H1 (cell line): Measurements from ENCODE around the gene EXOSC1. TPM values are rescaled to one million over a fixed set of nuclear protein-coding genes. Genes with fewer than 3 reads are reported as not detected.

ENCODE experiments used
- ATF2 ChIP-seq: IDR thresholded peaks from 2 replicates; pipeline ENCODE4 v1.6.1; 2012; ENCODE audit warnings: low read length, inconsistent platforms
- CHD7 ChIP-seq: fragments of 300-600 bp; sonication (generic); IDR thresholded peaks from 2 replicates; pipeline ENCODE4 v1.7.1; 2012; ENCODE audit warnings: low read length, moderate library complexity, mild to moderate bottlenecking, inconsistent platforms; ENCODE audit not compliant: insufficient replicate concordance
- FOSL1 ChIP-seq: IDR thresholded peaks from 2 replicates; pipeline ENCODE4 v1.6.1; 2011; ENCODE audit warnings: mild to moderate bottlenecking, low read depth, low read length, moderate library complexity; ENCODE audit not compliant: insufficient read depth
- SAP30 ChIP-seq: fragments of 300-600 bp; sonication (generic); IDR thresholded peaks from 2 replicates; pipeline ENCODE4 v1.7.1; 2012; ENCODE audit warnings: low read length, moderate library complexity, mild to moderate bottlenecking, inconsistent platforms; ENCODE audit not compliant: insufficient read depth, insufficient replicate concordance
- polyA plus RNA-seq, 7 experiments: library from polyadenylated mRNA; depleted of rRNA in 3 of 7; stranded (reverse) in 5 of 7; unstranded in 2 of 7; fragments of >200 nt in 5 of 7; fragments of 200-250 nt in 2 of 7; gene quantifications; 1 replicate in 5 of 7; 2 replicates in 1 of 7; 4 replicates in 1 of 7; pipeline versions ENCODE4 v1.2.1 to v1.2.3, GENCODE V29; 2011 to 2013; ENCODE audit warnings: missing spikeins in 2 of 7, mixed read lengths in 2 of 7
- total RNA-seq: library from RNA; stranded (reverse); fragmentation: NEBNext Ultra II Directional; extraction: Animal tissue kit (Norgen Biotek cat#: 25700); gene quantifications from 2 replicates; pipeline ENCODE4 v1.2.1, GENCODE V29; 2021

EXOSC1 gene
- total and polyA plus RNA-seq, 2 of the 8 experiments (the other 6 are each of a cell fraction or from before 2014, with no cell fraction given) = 52.1 to 68.1 TPM

- no peak for TF ChIP-seq SAP30
- TF ChIP-seq FOSL1 = no peak
- no peak for TF ChIP-seq CHD7
- TF ChIP-seq ATF2 = no peak
Measured at GRCh38 chr10:97399843-97400545, 45.8 kb downstream of the EXOSC1 start (continued).
